HepG2 (cell line): Measurements from ENCODE around the gene IRF2. TPM values are rescaled to one million over a fixed set of nuclear protein-coding genes. Genes with fewer than 3 reads are reported as not detected.

Source experiments
- AKAP8 ChIP-seq: sonication (generic); formaldehyde crosslinking; IDR thresholded peaks from 2 replicates; pipeline ENCODE4 v1.5.1; 2020; ENCODE audit warnings: mild to moderate bottlenecking, missing genetic modification reagents
- CHD2 ChIP-seq: IDR thresholded peaks from 2 replicates; pipeline ENCODE4 v1.6.1; 2011; ENCODE audit warnings: low read depth, low read length, improper control_type of control experiment
- CREM ChIP-seq, 2 experiments: sonication (generic) in 1 of 2; formaldehyde crosslinking in 1 of 2; IDR thresholded peaks; 2 replicates each; pipeline versions ENCODE4 v1.4.0 to v1.6.1; 2016 to 2020; ENCODE audit warnings: antibody characterized with exemption in 1 of 2, mild to moderate bottlenecking in 1 of 2, missing genetic modification reagents in 1 of 2
- CSRNP1 ChIP-seq: sonication (generic); formaldehyde crosslinking; IDR thresholded peaks from 2 replicates; pipeline ENCODE4 v1.8.1; 2023; ENCODE audit warnings: mild to moderate bottlenecking, missing genetic modification reagents
- GABPA ChIP-seq, 2 experiments: IDR thresholded peaks; 2 replicates each; pipeline ENCODE4 v1.6.1; 2011 to 2016; ENCODE audit warnings: low read depth in 2 of 2, low read length in 1 of 2, missing biosample characterization in 1 of 2, missing genetic modification characterization in 1 of 2
- HIVEP1 ChIP-seq: sonication (generic); formaldehyde crosslinking; IDR thresholded peaks from 2 replicates; pipeline ENCODE4 v1.4.0; 2020; ENCODE audit warnings: mild to moderate bottlenecking, missing genetic modification reagents
- HMGXB3 ChIP-seq: sonication (generic); formaldehyde crosslinking; IDR thresholded peaks from 2 replicates; pipeline ENCODE4 v1.4.0; 2020; ENCODE audit warnings: missing genetic modification reagents, borderline replicate concordance
- NCOA1 ChIP-seq: sonication (generic); formaldehyde crosslinking; IDR thresholded peaks from 2 replicates; pipeline ENCODE4 v1.9.0; 2021; ENCODE audit warnings: missing genetic modification reagents
- PLRG1 ChIP-seq: fragments of 450-650 bp; conservative IDR thresholded peaks from 2 replicates; pipeline ENCODE4 v1.6.1; 2016
- SP5 ChIP-seq: IDR thresholded peaks from 2 replicates; pipeline ENCODE4 v1.6.1; 2016; ENCODE audit warnings: low read depth, borderline replicate concordance
- SRSF4 ChIP-seq: fragments of 200-400 bp; formaldehyde crosslinking; IDR thresholded peaks from one replicate; pipeline ENCODE4 v1.6.1; 2018; ENCODE audit warnings: mild to moderate bottlenecking, low read depth, low read length, moderate library complexity; ENCODE audit not compliant: poor library complexity, severe bottlenecking
- WIZ ChIP-seq: sonication (generic); formaldehyde crosslinking; IDR thresholded peaks from 2 replicates; pipeline ENCODE4 v1.5.1; 2020; ENCODE audit warnings: mild to moderate bottlenecking, missing genetic modification reagents
- ZBTB42 ChIP-seq: sonication (generic); formaldehyde crosslinking; IDR thresholded peaks from 2 replicates; pipeline ENCODE4 v1.5.0; 2020; ENCODE audit warnings: mild to moderate bottlenecking, missing genetic modification reagents
- ZBTB44 ChIP-seq: sonication (generic); formaldehyde crosslinking; IDR thresholded peaks from 2 replicates; pipeline ENCODE4 v1.4.0; 2020; ENCODE audit warnings: missing genetic modification reagents
- ZC3H13 ChIP-seq: sonication (generic); formaldehyde crosslinking; IDR thresholded peaks from 2 replicates; pipeline ENCODE4 v1.8.1; 2023; ENCODE audit warnings: mild to moderate bottlenecking, missing genetic modification reagents, moderate library complexity
- ZFP37 ChIP-seq: sonication (generic); formaldehyde crosslinking; IDR thresholded peaks from 2 replicates; pipeline ENCODE4 v1.4.0; 2020; ENCODE audit warnings: missing genetic modification reagents, borderline replicate concordance
- ZNF607 ChIP-seq: sonication (generic); formaldehyde crosslinking; IDR thresholded peaks from 2 replicates; pipeline ENCODE4 v1.5.1; 2020; ENCODE audit warnings: missing genetic modification reagents, mild to moderate bottlenecking, borderline replicate concordance
- ZNF782 ChIP-seq: sonication (generic); formaldehyde crosslinking; IDR thresholded peaks from 2 replicates; pipeline ENCODE4 v1.4.0; 2020; ENCODE audit warnings: missing genetic modification reagents, mild to moderate bottlenecking, borderline replicate concordance
- ZSCAN12 ChIP-seq: sonication (generic); formaldehyde crosslinking; IDR thresholded peaks from 2 replicates; pipeline ENCODE4 v1.9.0; 2021; ENCODE audit warnings: mild to moderate bottlenecking, missing genetic modification reagents
- polyA plus RNA-seq, 8 experiments: library from polyadenylated mRNA; depleted of rRNA in 3 of 8; stranded (reverse) in 7 of 8; unstranded in 1 of 8; fragments of >200 nt; fragmentation: Illumina TruSeq in 4 of 8; extraction: Trizol in 4 of 8; gene quantifications; 2 replicates each; pipeline versions ENCODE4 v1.2.1 to v1.2.3, GENCODE V29; 2011 to 2016; ENCODE audit warnings: low read depth in 4 of 8, missing spikeins in 1 of 8, mixed read lengths in 1 of 8; ENCODE audit not compliant: insufficient read depth in 1 of 8
- total RNA-seq, 5 experiments: library from RNA; depleted of rRNA; stranded (reverse); fragments of >200 nt; fragmentation: Illumina TruSeq; extraction: Trizol; gene quantifications; 2 replicates each; pipeline ENCODE4 v1.2.3, GENCODE V29; 2016; ENCODE audit warnings: low read depth in 1 of 5

IRF2 gene
- total and polyA plus RNA-seq, 2 of the 13 experiments (the other 11 are each of a cell fraction or from before 2014, with no cell fraction given) = 15.5 to 28.8 TPM

- TF ChIP-seq CREM (IDR thresholded peaks at IDR 0.05) (peak; percentile 47), CREM (CRISPR knock-in tag; IDR thresholded peaks at IDR 0.05) (no peak), ZNF607 (CRISPR knock-in tag) (peak; percentile 72; the same call in 1 of the 2 replicates), ZSCAN12 (CRISPR knock-in tag) (peak; percentile 63; the same call in 1 of the 2 replicates), SRSF4 (no peak), WIZ (CRISPR knock-in tag) (0 out of 2 replicates have a peak, but pooled peaks have one; percentile 34), ZBTB44 (CRISPR knock-in tag) (no peak), HMGXB3 (no peak), HIVEP1 (CRISPR knock-in tag) (peak; percentile 98), PLRG1 (no peak), NCOA1 (CRISPR knock-in tag) (0 out of 2 replicates have a peak, but pooled peaks have one; percentile 32), ZC3H13 (CRISPR knock-in tag) (peak; percentile 83), CSRNP1 (CRISPR knock-in tag) (peak; percentile 53; the same call in 1 of the 2 replicates), CHD2 (no peak), AKAP8 (peak; percentile 68), ZBTB42 (CRISPR knock-in tag) (no peak), SP5 (CRISPR knock-in tag) (peak; percentile 84), GABPA (IDR thresholded peaks at IDR 0.05; ENCODE audit: low read depth, low read length) (no peak), GABPA (CRISPR knock-in tag; IDR thresholded peaks at IDR 0.05; ENCODE audit: low read depth) (peak; percentile 49), ZFP37 (peak; percentile 43; the same call in 1 of the 2 replicates), ZNF782 (CRISPR knock-in tag) (peak; percentile 31; the same call in 1 of the 2 replicates)
Measured at GRCh38 chr4:184474263-184475095, at the start of gene IRF2 (continued).
